Measurements from ENCODE around the gene RPAP2. TPM values are rescaled to one million over a fixed set of nuclear protein-coding genes. Genes with fewer than 3 reads are reported as not detected.
"Not testable (repeated sequence)": the region's sequence is repeated elsewhere in the genome, so short reads cannot be mapped to it uniquely, and the experiment has no call there.

The RPAP2 gene
- total RNA-seq, 2 experiments from 2014 or later = 33.5 to 37.0 TPM

DNA sequence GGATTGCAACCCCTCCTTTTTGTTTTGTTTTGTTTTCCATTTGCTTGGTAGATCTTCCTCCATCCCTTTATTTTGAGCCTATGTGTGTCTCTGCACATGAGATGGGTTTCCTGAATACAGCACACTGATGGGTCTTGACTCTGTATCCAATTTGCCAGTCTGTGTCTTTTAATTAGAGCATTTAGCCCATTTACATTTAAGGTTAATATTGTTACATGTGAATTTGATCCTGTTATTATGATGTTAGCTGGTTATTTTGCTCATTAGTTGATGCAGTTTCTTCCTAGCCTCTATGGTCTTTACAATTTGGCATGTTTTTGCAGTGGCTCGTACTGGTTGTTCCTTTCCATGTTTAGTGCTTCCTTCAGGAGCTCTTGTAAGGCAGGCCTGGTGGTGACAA lies 135.7 kb downstream of the RPAP2 start:
- CTCF ChIA-PET, POLR2A ChIA-PET: not testable (repeated sequence)

DNA sequence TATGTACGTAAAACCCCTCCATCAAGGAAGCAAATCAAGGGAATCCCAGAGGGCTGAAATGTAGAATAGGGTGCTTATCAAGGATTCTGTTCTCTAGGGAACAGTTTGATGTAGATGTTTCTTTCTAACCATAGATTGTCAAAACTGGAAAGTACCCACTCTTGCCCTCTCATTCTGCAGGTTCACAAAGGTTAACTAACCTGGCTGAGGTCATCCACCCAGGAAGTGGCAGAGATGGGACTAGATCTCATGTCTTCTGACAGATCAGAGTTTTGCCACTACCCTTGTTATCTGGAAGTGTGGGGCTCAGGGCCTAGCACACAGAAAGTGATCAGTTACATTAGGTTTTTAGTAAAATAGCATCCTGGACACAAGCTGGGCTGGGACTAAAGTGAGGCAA lies 140.4 kb downstream of the RPAP2 start:
- CTCF ChIA-PET = no interaction called here
- POLR2A ChIA-PET = no interaction called here

DNA sequence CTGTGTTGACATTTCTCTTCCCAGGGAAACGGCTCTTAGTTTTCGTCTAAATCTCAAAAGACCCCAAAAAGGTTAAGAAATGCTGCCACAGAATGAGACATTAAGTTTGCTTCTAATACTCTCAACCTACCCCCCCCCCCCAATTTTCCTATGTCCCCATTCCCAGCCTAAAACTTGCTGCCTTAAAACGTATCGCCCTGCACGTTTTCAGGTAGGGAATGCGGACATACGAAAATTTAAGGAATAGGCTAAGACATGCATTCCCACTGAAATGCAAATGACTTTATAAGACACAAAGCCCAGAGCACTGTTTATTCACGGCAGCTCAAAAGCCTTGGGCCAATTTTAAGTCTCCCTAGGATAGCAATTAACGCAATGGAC lies 142.4 kb downstream of the RPAP2 start:
- ChIA-PET CTCF (no interaction called here), POLR2A (no interaction called here)

DNA sequence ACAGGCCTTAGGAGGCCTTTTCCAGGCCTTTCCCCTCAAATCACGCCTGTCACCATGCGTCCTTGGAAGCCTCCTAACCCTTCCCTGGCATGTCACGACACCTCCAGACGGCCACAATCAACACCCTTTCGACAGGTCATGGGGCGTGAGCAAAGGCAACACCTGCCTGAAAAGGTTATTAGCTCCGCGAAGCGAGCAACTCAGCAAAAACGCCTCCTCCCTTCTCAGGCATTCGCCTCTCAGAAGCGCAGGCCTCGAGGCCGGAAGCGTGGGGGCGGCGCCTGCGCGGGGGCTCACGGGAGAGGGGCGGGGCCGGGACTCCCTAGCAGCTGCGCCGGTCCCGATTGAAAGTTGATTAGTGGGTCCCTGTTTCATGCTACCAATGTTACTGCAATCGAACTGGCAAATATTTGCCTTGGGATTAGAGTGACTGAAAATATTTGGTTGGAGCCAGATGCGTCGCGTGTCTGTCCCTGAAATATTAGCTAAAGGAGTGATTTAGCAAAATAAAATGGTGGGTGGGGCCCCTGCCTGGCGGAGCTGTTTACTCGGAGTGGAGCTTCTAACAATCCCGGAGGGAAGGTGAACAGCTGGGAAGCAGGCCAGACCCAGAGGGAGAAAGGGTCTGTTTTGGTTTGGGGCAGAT lies 143.0 kb downstream of the RPAP2 start:
- CTCF ChIA-PET = no interaction called here
- POLR2A ChIA-PET = no interaction called here

DNA sequence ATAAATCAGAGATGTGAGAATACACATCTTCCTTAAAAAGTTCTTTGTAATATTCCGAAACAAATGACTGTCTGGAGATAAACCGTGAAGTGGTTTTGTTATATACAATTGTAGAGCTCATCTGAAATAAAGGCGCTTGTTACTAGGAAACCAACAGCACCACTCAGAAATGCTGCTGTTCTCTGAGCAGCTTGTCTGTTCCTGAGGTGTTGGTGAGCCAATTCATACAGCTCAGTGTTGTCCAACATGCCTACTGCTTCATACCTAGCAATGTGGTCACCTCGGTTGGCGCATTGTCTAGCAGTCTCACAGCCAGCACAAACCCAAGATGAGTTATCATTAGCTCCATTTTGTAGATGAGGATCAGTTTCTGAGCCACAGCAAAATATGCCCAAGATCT lies 143.5 kb downstream of the RPAP2 start:
- POLR2A ChIA-PET = no interaction called here
- CTCF ChIA-PET = no interaction called here

DNA sequence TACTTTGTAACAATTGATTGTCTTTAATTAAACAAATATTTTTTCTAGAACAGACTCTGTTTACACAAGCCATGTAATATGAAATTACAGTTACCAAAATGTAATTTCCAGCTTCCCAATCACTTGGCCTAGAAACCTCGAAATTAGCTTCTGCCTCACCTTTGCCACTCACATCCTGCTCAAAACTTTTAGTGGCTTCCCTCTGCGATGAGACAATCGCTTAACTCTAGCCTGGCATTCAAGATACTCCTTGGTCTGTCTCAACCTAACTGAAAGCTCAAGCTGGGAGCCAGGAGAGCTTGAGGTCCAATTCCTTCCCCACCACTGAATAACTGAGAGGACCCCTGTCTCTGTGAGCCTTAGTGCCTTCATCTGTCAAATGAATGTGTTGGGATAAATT lies 145.0 kb downstream of the RPAP2 start:
- CTCF ChIA-PET = no interaction called here
- POLR2A ChIA-PET = interaction anchor here (0.5 kb wide), 1 partner anchor 28 kb away, joined by 3 read pairs; no protein-coding TSS in a partner anchor

- POLR2A ChIA-PET = no interaction called here
- CTCF ChIA-PET = no interaction called here
Observed at GRCh38 chr1:92444351-92444750, 145.5 kb downstream of the RPAP2 start.

DNA sequence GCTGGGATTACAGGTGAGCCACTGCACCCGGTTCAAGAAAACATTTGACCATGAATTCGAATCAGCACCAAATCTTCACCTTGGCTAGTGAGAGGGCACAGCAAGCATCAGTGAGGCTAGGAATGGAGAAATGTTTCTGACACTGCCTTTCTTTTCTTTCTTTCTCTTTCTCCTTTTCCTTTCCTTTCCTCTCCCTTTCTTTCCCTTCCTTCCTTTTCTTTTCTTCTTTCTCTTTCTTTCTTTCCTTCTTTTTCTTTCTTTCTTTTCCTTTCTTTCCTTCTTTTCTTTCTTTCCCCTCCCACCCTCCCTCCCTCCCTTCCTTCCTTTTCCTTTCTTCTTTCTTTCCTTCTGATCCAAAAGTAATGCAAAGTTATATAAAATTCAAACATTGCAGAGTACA lies 147.0 kb downstream of the RPAP2 start:
- CTCF ChIA-PET = interaction anchor here (0.7 kb wide), 1 partner anchor 841 kb away, joined by 3 read pairs; no protein-coding TSS in a partner anchor
- POLR2A ChIA-PET = no interaction called here

DNA sequence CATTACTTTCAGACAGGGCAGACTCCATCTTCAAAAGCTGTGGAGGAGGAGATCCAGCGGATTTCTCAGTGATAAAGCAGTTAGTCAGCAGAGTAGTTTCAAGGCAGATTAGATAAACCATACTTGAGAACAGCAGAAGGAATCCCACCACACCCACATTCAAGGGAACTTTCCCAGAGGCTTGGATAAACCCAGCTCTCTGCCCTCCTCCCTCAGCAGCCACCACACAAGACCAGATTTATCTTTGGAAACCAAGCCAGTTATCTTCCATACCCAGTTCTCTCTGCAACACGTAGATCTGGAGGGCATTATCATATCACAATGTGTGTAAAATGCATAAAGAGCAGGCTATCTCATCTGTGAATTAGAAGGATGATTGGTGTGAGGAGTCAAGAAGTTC lies 147.7 kb downstream of the RPAP2 start:
- ChIA-PET CTCF (no interaction called here), POLR2A (no interaction called here)

DNA sequence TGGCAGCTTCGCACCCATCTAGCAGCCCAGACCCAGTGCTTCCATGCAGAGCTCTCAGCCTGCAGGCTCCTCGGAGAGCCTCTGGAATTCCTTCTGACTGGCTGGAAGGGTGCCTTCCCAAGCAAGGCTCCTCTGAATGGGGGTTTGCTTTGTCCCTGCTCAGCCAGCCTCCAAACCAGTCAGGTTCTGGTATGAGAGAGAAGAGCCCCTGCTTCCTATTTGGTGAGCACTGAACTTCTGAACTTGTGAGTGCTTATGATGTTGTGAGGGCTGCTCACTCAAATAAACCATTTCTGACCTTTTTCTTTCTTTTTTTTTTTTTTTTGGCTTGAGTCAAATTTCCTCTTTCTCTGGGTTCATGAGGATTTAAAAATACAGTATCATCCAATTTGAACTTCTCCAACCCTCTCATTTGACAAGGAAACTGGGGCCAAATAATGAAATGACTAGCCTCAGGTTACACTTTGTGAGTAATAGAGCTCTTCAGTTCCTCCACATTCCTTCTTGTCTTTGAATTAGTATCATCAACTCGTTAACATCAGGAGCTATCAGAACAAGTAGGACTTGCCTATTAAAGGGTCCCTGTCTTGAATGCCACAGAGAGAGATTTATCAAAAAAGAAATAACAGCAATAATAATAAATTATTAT lies 148.3 kb downstream of the RPAP2 start:
- ChIA-PET POLR2A (no interaction called here), CTCF (interaction anchor here (0.7 kb wide), 1 partner anchor 228 kb away, joined by 4 read pairs; no protein-coding TSS in a partner anchor)

DNA sequence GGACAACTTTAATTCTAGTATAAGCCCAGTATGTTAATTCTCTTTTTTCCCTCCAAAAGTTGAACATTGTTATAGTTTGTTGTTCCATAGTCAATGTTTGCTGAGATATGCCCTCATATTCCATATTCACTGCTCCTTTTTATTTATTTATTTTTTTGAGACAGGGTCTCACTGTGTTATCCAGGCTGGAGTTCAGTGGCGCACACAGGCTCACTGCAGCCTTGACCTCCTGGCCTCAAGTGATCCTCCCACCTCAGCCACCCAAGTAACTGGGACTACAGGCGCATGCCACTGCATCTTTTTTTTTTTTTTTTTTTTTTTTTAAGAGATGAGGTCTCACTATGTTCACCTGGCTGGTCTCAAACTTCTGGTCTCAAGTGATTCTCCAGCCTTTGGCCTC lies 149.1 kb downstream of the RPAP2 start:
- POLR2A ChIA-PET = no interaction called here
- CTCF ChIA-PET = no interaction called here

Other genes with a start within 250 kb of the RPAP2 start
- under 1 TPM in 1 of 2 experiments, not detected in 1; 0.40 TPM for gene SETSIP, start 223.6 kb upstream of the RPAP2 start, total RNA-seq
- gene BTBD8, start 218.7 kb upstream of the RPAP2 start, total RNA-seq = 1 to 10 TPM in 1 of 2 experiments, under 1 TPM in 1; 0.90 to 1.1 TPM
- gene C1orf146, start 81.1 kb upstream of the RPAP2 start, total RNA-seq = not detected
- 10 to 100 TPM; 21.0 to 21.1 TPM for gene GLMN, start 72 bp upstream of the RPAP2 start, total RNA-seq
- 10 to 100 TPM; 71.0 to 74.4 TPM for gene GFI1, start 187.9 kb downstream of the RPAP2 start, total RNA-seq

Data from activated CD8-positive, alpha-beta memory T cell treated with anti-CD3 and anti-CD28 coated beads for 36 hours (primary cell).